Erythroblast (primary cell): Measurements from ENCODE around the gene PDAP1.
"Not testable (repeated sequence)": the region's sequence is repeated elsewhere in the genome, so short reads cannot be mapped to it uniquely, and the experiment has no call there.

Experiments
- DNase-seq, 2 experiments: peaks; one replicate each; lab custom pipeline; 2025; lab: John Stamatoyannopoulos, UW
- GATA1 ChIP-seq: IDR thresholded peaks from 2 replicates; pipeline ENCODE4 v1.6.1; 2011; ENCODE audit warnings: low read depth, mild to moderate bottlenecking, control low read depth, low read length, moderate library complexity
- POLR2A ChIP-seq: IDR thresholded peaks from 2 replicates; pipeline ENCODE4 v1.6.1; 2011; ENCODE audit warnings: mild to moderate bottlenecking, low read length

PDAP1 gene

GRCh38 chr7:99368750-99369389 lies 39.5 kb downstream of the PDAP1 start:
- no peak for TF ChIP-seq POLR2A
- TF ChIP-seq GATA1, result no peak
- no peak for DNase-seq

GRCh38 chr7:99366646-99367045 lies 41.8 kb downstream of the PDAP1 start:
- TF ChIP-seq POLR2A (no peak), GATA1 (no peak)

GRCh38 chr7:99365318-99366141 lies 42.9 kb downstream of the PDAP1 start:
- peak; percentile 35 to 64 for DNase-seq
- TF ChIP-seq GATA1 (no peak), POLR2A (no peak)

More at GRCh38 chr7:99366646-99367045, 41.8 kb downstream of the PDAP1 start:
- no peak for DNase-seq

GRCh38 chr7:99363286-99363685 lies 45.1 kb downstream of the PDAP1 start:
- TF ChIP-seq POLR2A, result no peak
- TF ChIP-seq GATA1, result no peak
- DNase-seq, result no peak

GRCh38 chr7:99362801-99363200 lies 45.6 kb downstream of the PDAP1 start:
- TF ChIP-seq GATA1 (no peak), POLR2A (no peak)
- DNase-seq, result no peak

GRCh38 chr7:99359465-99360154 lies 48.8 kb downstream of the PDAP1 start:
- TF ChIP-seq POLR2A, result no peak
- TF ChIP-seq GATA1, result no peak
- DNase-seq, result no peak

GRCh38 chr7:99358521-99358920 lies 49.9 kb downstream of the PDAP1 start:
- not testable (repeated sequence) for DNase-seq

- no peak for TF ChIP-seq GATA1
- no peak for TF ChIP-seq POLR2A
- DNase-seq, result no peak
These were observed 50.5 kb downstream of the PDAP1 start for GRCh38 chr7:99357701-99358490.

GRCh38 chr7:99355098-99355497 lies 53.3 kb downstream of the PDAP1 start:
- TF ChIP-seq GATA1, result no peak
- TF ChIP-seq POLR2A, result no peak
- DNase-seq, result no peak

- no peak for DNase-seq
- no peak for TF ChIP-seq GATA1
- no peak for TF ChIP-seq POLR2A
These were observed 56.1 kb downstream of the PDAP1 start for GRCh38 chr7:99352247-99352646.

- DNase-seq, result not testable (repeated sequence)
These were observed 57.8 kb downstream of the PDAP1 start for GRCh38 chr7:99350641-99351040.
